GM19324 (cell line): ENCODE data around the gene MYZAP.

Source experiments
- ATAC-seq: cut with Tn5 transposase; IDR thresholded peaks from one replicate; pipeline ENCODE4 v1.9.1; 2021; ENCODE audit warnings: mild to moderate bottlenecking, moderate library complexity; ENCODE audit not compliant: unreplicated experiment, low FRiP score

The MYZAP gene

GRCh38 chr15:57591822-57592367, at the start of gene MYZAP:
Gene MYZAP, plus strand, starts transcription at chr15:57591904. Its CDS starts 131 bp downstream, at chr15:57592035.
- ATAC-seq = no peak

GRCh38 chr15:57542505-57542817, 49.2 kb upstream of the MYZAP start:
- no peak for ATAC-seq

GRCh38 chr15:57544848-57545480, 46.7 kb upstream of the MYZAP start:
- no peak for ATAC-seq

GRCh38 chr15:57545995-57546394, 45.7 kb upstream of the MYZAP start:
- no peak for ATAC-seq

- ATAC-seq = no peak
Observed at GRCh38 chr15:57547243-57547755, 44.4 kb upstream of the MYZAP start.

- ATAC-seq = no peak
Observed at GRCh38 chr15:57548351-57548750, 43.4 kb upstream of the MYZAP start.

- no peak for ATAC-seq
Observed at GRCh38 chr15:57548835-57549234, 42.9 kb upstream of the MYZAP start.

GRCh38 chr15:57549935-57550334, 41.8 kb upstream of the MYZAP start:
- ATAC-seq = no peak

- no peak for ATAC-seq
Observed at GRCh38 chr15:57550640-57551039, 41.1 kb upstream of the MYZAP start.

GRCh38 chr15:57551715-57552677, 39.7 kb upstream of the MYZAP start:
- ATAC-seq = no peak

GRCh38 chr15:57552678-57553334, 38.9 kb upstream of the MYZAP start:
- ATAC-seq = no peak

GRCh38 chr15:57553526-57553925, 38.2 kb upstream of the MYZAP start:
- ATAC-seq = no peak

GRCh38 chr15:57554063-57554811, 37.5 kb upstream of the MYZAP start:
- ATAC-seq = no peak

- no peak for ATAC-seq
Observed at GRCh38 chr15:57554812-57555179, 36.9 kb upstream of the MYZAP start.

- ATAC-seq = no peak
Observed at GRCh38 chr15:57555270-57555669, 36.4 kb upstream of the MYZAP start.

GRCh38 chr15:57556040-57556439, 35.7 kb upstream of the MYZAP start:
- no peak for ATAC-seq

- ATAC-seq = no peak
Observed at GRCh38 chr15:57557267-57557666, 34.4 kb upstream of the MYZAP start.

- ATAC-seq = no peak
Observed at GRCh38 chr15:57557810-57558209, 33.9 kb upstream of the MYZAP start.

- no peak for ATAC-seq
Observed at GRCh38 chr15:57559875-57560274, 31.8 kb upstream of the MYZAP start.

- ATAC-seq = peak; percentile 69
Observed at GRCh38 chr15:57561041-57561711, 30.5 kb upstream of the MYZAP start.
